Stimulated activated CD8-positive, alpha-beta memory T cell treated with anti-CD3 and anti-CD28 coated beads, Interleukin-4, amount 100 ng/mL, for 24 hours (primary cell): Measurements from ENCODE around the gene ROR1.

Experiments used
- DNase-seq: peaks from one replicate; pipeline ENCODE4 v3.0.0-alpha.2; 2020; ENCODE audit warnings: low read depth

ROR1 gene

GRCh38 chr1:63909526-63909925, 135.7 kb downstream of the ROR1 start:
- DNase-seq, result no peak

- DNase-seq, result no peak
Measured at GRCh38 chr1:63911049-63911448, 137.2 kb downstream of the ROR1 start.

- no peak for DNase-seq
Measured at GRCh38 chr1:63912643-63913042, 138.8 kb downstream of the ROR1 start.

GRCh38 chr1:63913533-63913932, 139.7 kb downstream of the ROR1 start:
- no peak for DNase-seq

- no peak for DNase-seq
Measured at GRCh38 chr1:63914241-63914640, 140.4 kb downstream of the ROR1 start.

- no peak for DNase-seq
Measured at GRCh38 chr1:63914706-63915105, 140.9 kb downstream of the ROR1 start.

- no peak for DNase-seq
Measured at GRCh38 chr1:63915121-63915520, 141.3 kb downstream of the ROR1 start.

- no peak for DNase-seq
Measured at GRCh38 chr1:63916485-63917360, 142.9 kb downstream of the ROR1 start.

- no peak for DNase-seq
Measured at GRCh38 chr1:63917571-63918417, 144.0 kb downstream of the ROR1 start.

GRCh38 chr1:63918418-63918945, 144.7 kb downstream of the ROR1 start:
- no peak for DNase-seq

GRCh38 chr1:63920154-63921117, 146.6 kb downstream of the ROR1 start:
- no peak for DNase-seq

- DNase-seq, result no peak
Measured at GRCh38 chr1:63921359-63921758, 147.5 kb downstream of the ROR1 start.

GRCh38 chr1:63921802-63922201, 148.0 kb downstream of the ROR1 start:
- no peak for DNase-seq

- DNase-seq, result no peak
Measured at GRCh38 chr1:63922848-63923247, 149.0 kb downstream of the ROR1 start.

GRCh38 chr1:63923302-63923701, 149.5 kb downstream of the ROR1 start:
- DNase-seq, result no peak

- no peak for DNase-seq
Measured at GRCh38 chr1:63924600-63924999, 150.8 kb downstream of the ROR1 start.

- DNase-seq, result no peak
Measured at GRCh38 chr1:63928186-63929105, 154.6 kb downstream of the ROR1 start.

GRCh38 chr1:63929106-63929478, 155.3 kb downstream of the ROR1 start:
- DNase-seq, result no peak

GRCh38 chr1:63931468-63931867, 157.7 kb downstream of the ROR1 start:
- no peak for DNase-seq

- DNase-seq, result no peak
Measured at GRCh38 chr1:63934697-63935096, 160.9 kb downstream of the ROR1 start.

GRCh38 chr1:63935143-63935542, 161.3 kb downstream of the ROR1 start:
- no peak for DNase-seq
